Panc1 (cell line): ENCODE results near the gene RRAS2. TPM values are rescaled to one million over a fixed set of nuclear protein-coding genes. Genes with fewer than 3 reads are reported as not detected.

ENCODE experiments used
- ATAC-seq: fragments of 200-7000 bp; cut with Tn5 transposase; 2 replicates; pipeline ENCODE4 v1.9.1; 2020; ENCODE audit warnings: mild to moderate bottlenecking, moderate library complexity
- BruUV-seq: library from RNA; stranded (reverse); fragments of 400-500 nt; replicated peaks from 2 replicates; lab custom pipeline; 2021; lab: Mats Ljungman, UMichigan
- CTCF ChIA-PET: fragments of 300-600 bp; sonication (Branson Sonifier 250); formaldehyde crosslinking; loops from one replicate; lab custom pipeline; 2022; ENCODE audit warnings: antibody characterized with exemption; lab: Charles Lee
- POLR2A ChIA-PET: fragments of 300-600 bp; sonication (Branson Sonifier 250); formaldehyde crosslinking; loops from one replicate; lab custom pipeline; 2022; ENCODE audit warnings: antibody characterized with exemption; lab: Charles Lee
- DNase-seq: peaks from one replicate; pipeline ENCODE4 v3.0.0-alpha.2; 2010; ENCODE audit warnings: low read depth, low spot score
- H3K27ac ChIP-seq: 2 replicates; pipeline ENCODE4 v1.5.1; 2011; ENCODE audit warnings: mild to moderate bottlenecking, low read length, inconsistent platforms
- H3K27me3 ChIP-seq: fragments of 200-500 bp; sonication (Bioruptor generic); 2 replicates; pipeline ENCODE4 v1.6.0; 2014; ENCODE audit warnings: low read length, inconsistent platforms; ENCODE audit not compliant: control insufficient read depth, insufficient read depth
- H3K36me3 ChIP-seq: fragments of 200-500 bp; sonication (Bioruptor generic); 2 replicates; pipeline ENCODE4 v1.5.1; 2014; ENCODE audit warnings: inconsistent platforms, mild to moderate bottlenecking, low read length, moderate library complexity; ENCODE audit not compliant: control insufficient read depth, insufficient read depth
- H3K4me1 ChIP-seq: 2 replicates; pipeline ENCODE4 v1.5.1; 2011; ENCODE audit warnings: inconsistent platforms, mild to moderate bottlenecking, low read length, moderate library complexity; ENCODE audit not compliant: control insufficient read depth, insufficient read depth
- H3K4me3 ChIP-seq, 2 experiments: 2 replicates each; pipeline ENCODE4 v1.5.1; 2011 to 2012; ENCODE audit warnings: low read depth in 2 of 2, low read length in 2 of 2, mild to moderate bottlenecking in 2 of 2, inconsistent platforms in 1 of 2, moderate library complexity in 1 of 2
- H3K9me3 ChIP-seq: fragments of 200-500 bp; sonication (Bioruptor generic); 2 replicates; pipeline ENCODE4 v1.5.1; 2014; ENCODE audit warnings: low read depth, mild to moderate bottlenecking, inconsistent platforms, low read length, moderate library complexity; ENCODE audit not compliant: control insufficient read depth, insufficient read depth
- CTCF ChIP-seq: fragments of 450-650 bp; IDR thresholded peaks from 2 replicates; pipeline ENCODE4 v1.5.1; 2017; ENCODE audit warnings: mild to moderate bottlenecking
- POLR2AphosphoS5 ChIP-seq: IDR thresholded peaks from 2 replicates; pipeline ENCODE4 v1.6.1; 2012; ENCODE audit warnings: mild to moderate bottlenecking, low read depth, low read length, moderate library complexity
- REST ChIP-seq, 2 experiments: IDR thresholded peaks; 2 replicates each; pipeline ENCODE4 v1.6.1; 2011 to 2012; ENCODE audit warnings: low read depth in 2 of 2, control low read depth in 1 of 2, low read length in 1 of 2, mild to moderate bottlenecking in 1 of 2, moderate library complexity in 1 of 2; ENCODE audit not compliant: insufficient read depth in 1 of 2
- SIN3A ChIP-seq: IDR thresholded peaks from 2 replicates; pipeline ENCODE4 v1.6.1; 2012; ENCODE audit warnings: low read depth, mild to moderate bottlenecking, low read length, moderate library complexity, borderline replicate concordance; ENCODE audit not compliant: insufficient read depth
- TCF7L2 ChIP-seq: IDR thresholded peaks from 2 replicates; pipeline ENCODE4 v1.6.1; 2011; ENCODE audit warnings: mild to moderate bottlenecking, low read depth, low read length, inconsistent platforms
- in situ Hi-C: cut with HindIII; loops from 2 replicates; pipeline ENCODE4 v1.10.0; 2016; ENCODE audit warnings: low sequenced_read_pairs, low pct_unique_long_range_greater_than_20kb
- intact Hi-C: fragments of 100-400 bp; cut with micrococcal nuclease; formaldehyde crosslinking; loops from one replicate; pipeline ENCODE4 v1.10.0; 2022; ENCODE audit not compliant: unreplicated experiment
- total RNA-seq: library from RNA; stranded (reverse); gene quantifications from one replicate; pipeline ENCODE4 v1.2.1, GENCODE V29; 2021; ENCODE audit not compliant: unreplicated experiment

The RRAS2 gene
- total RNA-seq, 1 experiment from 2014 or later: 58.4 TPM

- DNase-seq (no peak), ATAC-seq (no peak)
- no peaks in the 10 kb centered on the region for H3K27me3 ChIP-seq
- H3K36me3 ChIP-seq: no peaks in the 10 kb centered on the region
- BruUV-seq: no TSS peak
- H3K27ac ChIP-seq: no peak overlapping the region
- peaks cover 4% of the 10 kb centered on the region; the same call in 1 of the 2 replicates for H3K4me1 ChIP-seq
- TF ChIP-seq TCF7L2: no peak
- TF ChIP-seq SIN3A: no peak
- no peak for TF ChIP-seq POLR2AphosphoS5
- TF ChIP-seq CTCF: no peak
- TF ChIP-seq REST (IDR thresholded peaks at IDR 0.05; ENCODE audit: insufficient read depth in 1 of 2, low read depth in 2 of 2, low read length in 1 of 2): no peak
- H3K9me3 ChIP-seq: peaks cover 7% of the 10 kb centered on the region; the same call in 1 of the 2 replicates
- POLR2A ChIA-PET: no interaction called here
- intact Hi-C loops: no loop called here
- CTCF ChIA-PET: interaction anchor here (0.7 kb wide), 1 partner anchor 14 kb away, joined by 14 read pairs; no protein-coding TSS in a partner anchor
- H3K4me3 ChIP-seq: no peak overlapping the region
- in situ Hi-C loops: no loop called here
Measured at GRCh38 chr11:14331476-14332136, 27.4 kb downstream of the RRAS2 start.

- TF ChIP-seq CTCF: no peak
- no peak for TF ChIP-seq SIN3A
- TF ChIP-seq TCF7L2: no peak
- TF ChIP-seq POLR2AphosphoS5: no peak
- TF ChIP-seq REST (IDR thresholded peaks at IDR 0.05; ENCODE audit: insufficient read depth in 1 of 2, low read depth in 2 of 2, low read length in 1 of 2): no peak
- no peak for ATAC-seq
- CTCF ChIA-PET: interaction anchor here (0.7 kb wide), 1 partner anchor 14 kb away, joined by 14 read pairs; no protein-coding TSS in a partner anchor
- POLR2A ChIA-PET: no interaction called here
- H3K27me3 ChIP-seq: no peaks in the 10 kb centered on the region
- in situ Hi-C loops (no loop called here), intact Hi-C loops (no loop called here)
- no peak overlapping the region for H3K4me3 ChIP-seq
- H3K4me1 ChIP-seq: peaks cover 6% of the 10 kb centered on the region; the same call in 1 of the 2 replicates
- BruUV-seq: no TSS peak
- H3K9me3 ChIP-seq: peaks cover under 1% of the 10 kb centered on the region; the same call in 1 of the 2 replicates
- no peak overlapping the region for H3K27ac ChIP-seq
- DNase-seq: no peak
- H3K36me3 ChIP-seq: no peaks in the 10 kb centered on the region
Measured at GRCh38 chr11:14330881-14331280, 28.1 kb downstream of the RRAS2 start.
